ENCODE measurements around the gene CEP83. TPM values are rescaled to one million over a fixed set of nuclear protein-coding genes. Genes with fewer than 3 reads are reported as not detected.

CEP83 gene
- total and polyA plus RNA-seq, 9 of the 15 experiments (the other 6 are each of a cell fraction or from before 2014, with no cell fraction given), result 5.3 to 40.5 (median 31.3) TPM

- intact Hi-C loops (cut with micrococcal nuclease), result no loop called here
- CTCF ChIA-PET (ENCODE audit: low intra/inter-chr PET ratio), result no interaction called here
- no peaks in the 10 kb centered on the region for H3K27me3 ChIP-seq (ENCODE audit: control insufficient read depth in 2 of 2, insufficient read depth in 2 of 2, low read length in 2 of 2)
- no peaks in the 10 kb centered on the region for H3K9me3 ChIP-seq (replicated peaks; ENCODE audit: control insufficient read depth, insufficient read depth, low read depth, low read length)
- no peak overlapping the region for H3K27ac ChIP-seq (ENCODE audit: extremely low read depth, low read depth, low read length)
- H3K4me2 ChIP-seq (ENCODE audit: insufficient read depth, low read length), result no peak overlapping the region
- POLR2A ChIA-PET, result no interaction called here
- no peak overlapping the region for H2AFZ ChIP-seq (ENCODE audit: low read depth, low read length)
- in situ Hi-C loops (cut with MboI), result no loop called here
- H3K36me3 ChIP-seq (ENCODE audit: control insufficient read depth, insufficient read depth, low read length), result peaks cover 24% of the 10 kb centered on the region; the same call in 2 of the 3 replicates
- BruUV-seq (replicated peaks), result no TSS peak
- no peak overlapping the region for H3K9ac ChIP-seq (ENCODE audit: insufficient read depth in 1 of 2, low read depth in 2 of 2, low read length in 2 of 2)
- no peak for FAIRE-seq
- 85% methylated on average over 2 of the region's 2 CpGs for WGBS (ENCODE audit: insufficient coverage, low coverage, missing lambda C conversion rate)
- no peak overlapping the region for H3K4me3 ChIP-seq
- no peak for TF ChIP-seq DPF2 (IDR thresholded peaks at IDR 0.05)
- TF ChIP-seq EP400 (IDR thresholded peaks at IDR 0.05), result no peak
- no peak for TF ChIP-seq ZNF174 (CRISPR knock-in tag; IDR thresholded peaks at IDR 0.05)
- H3K4me1 ChIP-seq (replicated peaks in 1 of 2; ENCODE audit: control insufficient read depth in 2 of 2, insufficient read depth in 2 of 2, low read length in 2 of 2), result no peaks in the 10 kb centered on the region; a peak in 1 of 5 replicates
- ATAC-seq, result no peak
- H3K79me2 ChIP-seq (ENCODE audit: control insufficient read depth, insufficient read depth, low read length), result no peaks in the 10 kb centered on the region; the same call in 2 of the 3 replicates
- H3K9me1 ChIP-seq (ENCODE audit: control insufficient read depth, insufficient read depth, low read length), result no peaks in the 10 kb centered on the region
- DNase-seq (ENCODE audit: extremely low read depth in 1 of 4, low spot score in 3 of 4), result no peak
- no peaks in the 10 kb centered on the region for H4K20me1 ChIP-seq (replicated peaks; ENCODE audit: control insufficient read depth, insufficient read depth, low read length)
Measured at GRCh38 chr12:94404854-94405253, 54.8 kb downstream of the CEP83 start.

- H3K79me2 ChIP-seq (ENCODE audit: control insufficient read depth, insufficient read depth, low read length), result no peaks in the 10 kb centered on the region; the same call in 2 of the 3 replicates
- ATAC-seq (no peak), DNase-seq (ENCODE audit: extremely low read depth in 1 of 4, low spot score in 3 of 4) (no peak), FAIRE-seq (no peak)
- H4K20me1 ChIP-seq (replicated peaks; ENCODE audit: control insufficient read depth, insufficient read depth, low read length), result no peaks in the 10 kb centered on the region
- no peaks in the 10 kb centered on the region for H3K9me1 ChIP-seq (ENCODE audit: control insufficient read depth, insufficient read depth, low read length)
- H3K27ac ChIP-seq (ENCODE audit: extremely low read depth, low read depth, low read length), result no peak overlapping the region
- intact Hi-C loops (cut with micrococcal nuclease) (no loop called here), in situ Hi-C loops (cut with MboI) (no loop called here)
- ChIA-PET CTCF (ENCODE audit: low intra/inter-chr PET ratio) (no interaction called here), POLR2A (no interaction called here)
- H3K4me3 ChIP-seq, result no peak overlapping the region
- 97% methylated on average over 2 of the region's 2 CpGs for WGBS (ENCODE audit: insufficient coverage, low coverage, missing lambda C conversion rate)
- no peaks in the 10 kb centered on the region for H3K4me1 ChIP-seq (replicated peaks in 1 of 2; ENCODE audit: control insufficient read depth in 2 of 2, insufficient read depth in 2 of 2, low read length in 2 of 2)
- H3K36me3 ChIP-seq (ENCODE audit: control insufficient read depth, insufficient read depth, low read length), result peaks cover 33% of the 10 kb centered on the region
- BruUV-seq (replicated peaks), result no TSS peak
- H3K4me2 ChIP-seq (ENCODE audit: insufficient read depth, low read length), result no peak overlapping the region
- H3K27me3 ChIP-seq (ENCODE audit: control insufficient read depth in 2 of 2, insufficient read depth in 2 of 2, low read length in 2 of 2), result no peaks in the 10 kb centered on the region
- H3K9me3 ChIP-seq (replicated peaks; ENCODE audit: control insufficient read depth, insufficient read depth, low read depth, low read length), result no peaks in the 10 kb centered on the region
- H2AFZ ChIP-seq (ENCODE audit: low read depth, low read length), result no peak overlapping the region
- H3K9ac ChIP-seq (ENCODE audit: insufficient read depth in 1 of 2, low read depth in 2 of 2, low read length in 2 of 2), result no peak overlapping the region
- TF ChIP-seq GTF2B (IDR thresholded peaks at IDR 0.05; ENCODE audit: extremely low read depth, insufficient read length) (no peak), MBD1 (CRISPR knock-in tag; IDR thresholded peaks at IDR 0.05) (no peak), ARID2 (IDR thresholded peaks at IDR 0.05) (no peak), ZNF764 (CRISPR knock-in tag; IDR thresholded peaks at IDR 0.05; ENCODE audit: low read depth) (no peak), ZBTB33 (CRISPR knock-in tag; IDR thresholded peaks at IDR 0.05) (no peak), RBM22 (IDR thresholded peaks at IDR 0.05; ENCODE audit: low read depth, low read length, poor library complexity, severe bottlenecking) (no peak), ZNF785 (CRISPR knock-in tag; IDR thresholded peaks at IDR 0.05) (no peak), MTA3 (IDR thresholded peaks at IDR 0.05; ENCODE audit: borderline replicate concordance) (no peak), ZNF695 (CRISPR knock-in tag; IDR thresholded peaks at IDR 0.05) (no peak), FOS (IDR thresholded peaks at IDR 0.05; ENCODE audit: extremely low read depth, insufficient read length) (no peak), ILF3 (IDR thresholded peaks at IDR 0.05; ENCODE audit: borderline replicate concordance) (no peak)
Measured at GRCh38 chr12:94401326-94401725, 58.3 kb downstream of the CEP83 start.

Data from K562 (cell line).